Calu3 (cell line): ENCODE measurements around the gene ACOT11. TPM values are rescaled to one million over a fixed set of nuclear protein-coding genes. Genes with fewer than 3 reads are reported as not detected.
"Not testable (repeated sequence)": the region's sequence is repeated elsewhere in the genome, so short reads cannot be mapped to it uniquely, and the experiment has no call there.

Experiments used
- BruUV-seq: library from RNA; stranded (reverse); fragments of 400-500 nt; replicated peaks from 2 replicates; lab custom pipeline; 2021; lab: Mats Ljungman, UMichigan
- CTCF ChIA-PET: fragments of 300-600 bp; sonication (Branson Sonifier 250); formaldehyde crosslinking; loops from one replicate; lab custom pipeline; 2022; ENCODE audit warnings: antibody characterized with exemption; lab: Charles Lee
- DNase-seq: peaks from one replicate; pipeline ENCODE4 v3.0.0; 2022
- H3K27ac Mint-ChIP-seq: one replicate; pipeline ENCODE4 v1.8.0; 2022; ENCODE audit warnings: mixed read lengths; ENCODE audit not compliant: unreplicated experiment
- H3K27me3 Mint-ChIP-seq: one replicate; pipeline ENCODE4 v1.8.0; 2022; ENCODE audit warnings: mixed read lengths; ENCODE audit not compliant: unreplicated experiment
- H3K36me3 Mint-ChIP-seq: one replicate; pipeline ENCODE4 v1.8.0; 2022; ENCODE audit warnings: mild to moderate bottlenecking, moderate library complexity, mixed read lengths; ENCODE audit not compliant: insufficient read depth, unreplicated experiment
- H3K4me1 Mint-ChIP-seq: one replicate; pipeline ENCODE4 v1.8.0; 2022; ENCODE audit warnings: mild to moderate bottlenecking, low read depth, mixed read lengths; ENCODE audit not compliant: unreplicated experiment
- H3K4me3 Mint-ChIP-seq: one replicate; pipeline ENCODE4 v1.8.0; 2022; ENCODE audit warnings: mild to moderate bottlenecking, low read depth, moderate library complexity, mixed read lengths; ENCODE audit not compliant: unreplicated experiment
- H3K9me3 Mint-ChIP-seq: one replicate; pipeline ENCODE4 v1.8.0; 2022; ENCODE audit warnings: low read depth, mixed read lengths; ENCODE audit not compliant: unreplicated experiment
- intact Hi-C: fragments of 100-400 bp; cut with micrococcal nuclease; formaldehyde crosslinking; loops from one replicate; pipeline ENCODE4 v1.10.0; 2022; ENCODE audit not compliant: unreplicated experiment
- total RNA-seq: library from RNA; stranded (reverse); gene quantifications from 2 replicates; pipeline ENCODE4 v1.2.3, GENCODE V29; 2022
- TF ChIP-seq, protein P1 (sequence below): fragments of 200-600 bp; IDR thresholded peaks from one replicate; pipeline ENCODE4 v1.8.0; 2022; ENCODE audit warnings: antibody characterized with exemption; ENCODE audit not compliant: unreplicated experiment

The ACOT11 gene
- total RNA-seq, 1 experiment from 2014 or later, result 10.4 TPM

GRCh38 chr1:54623216-54624007 is 75.4 kb downstream of the ACOT11 start, which contains the start of gene FAM151A:
FAM151A (minus strand) TSS chr1:54623525; CDS start chr1:54623395, 130 bp downstream.
- CTCF ChIA-PET, result interaction anchor here (0.6 to 0.7 kb wide), 2 partner anchors 123 to 252 kb away, joined by 3 read pairs; no protein-coding TSS in a partner anchor
- intact Hi-C loops, result no loop called here
- TF ChIP-seq, protein P1, sequence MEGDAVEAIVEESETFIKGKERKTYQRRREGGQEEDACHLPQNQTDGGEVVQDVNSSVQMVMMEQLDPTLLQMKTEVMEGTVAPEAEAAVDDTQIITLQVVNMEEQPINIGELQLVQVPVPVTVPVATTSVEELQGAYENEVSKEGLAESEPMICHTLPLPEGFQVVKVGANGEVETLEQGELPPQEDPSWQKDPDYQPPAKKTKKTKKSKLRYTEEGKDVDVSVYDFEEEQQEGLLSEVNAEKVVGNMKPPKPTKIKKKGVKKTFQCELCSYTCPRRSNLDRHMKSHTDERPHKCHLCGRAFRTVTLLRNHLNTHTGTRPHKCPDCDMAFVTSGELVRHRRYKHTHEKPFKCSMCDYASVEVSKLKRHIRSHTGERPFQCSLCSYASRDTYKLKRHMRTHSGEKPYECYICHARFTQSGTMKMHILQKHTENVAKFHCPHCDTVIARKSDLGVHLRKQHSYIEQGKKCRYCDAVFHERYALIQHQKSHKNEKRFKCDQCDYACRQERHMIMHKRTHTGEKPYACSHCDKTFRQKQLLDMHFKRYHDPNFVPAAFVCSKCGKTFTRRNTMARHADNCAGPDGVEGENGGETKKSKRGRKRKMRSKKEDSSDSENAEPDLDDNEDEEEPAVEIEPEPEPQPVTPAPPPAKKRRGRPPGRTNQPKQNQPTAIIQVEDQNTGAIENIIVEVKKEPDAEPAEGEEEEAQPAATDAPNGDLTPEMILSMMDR, result no peak

GRCh38 chr1:54624466-54625464 is 76.7 kb downstream of the ACOT11 start:
- H3K4me1 Mint-ChIP-seq, result no peaks in the 10 kb centered on the region
- no peaks in the 10 kb centered on the region for H3K9me3 Mint-ChIP-seq
- peaks cover 37% of the 10 kb centered on the region for H3K27me3 Mint-ChIP-seq
- intact Hi-C loops, result no loop called here
- no peak for DNase-seq
- TF ChIP-seq, protein P1, result no peak
- H3K27ac Mint-ChIP-seq, result no peak overlapping the region
- H3K4me3 Mint-ChIP-seq, result no peak overlapping the region
- H3K36me3 Mint-ChIP-seq, result no peaks in the 10 kb centered on the region
- no TSS peak for BruUV-seq
- CTCF ChIA-PET, result no interaction called here

More at GRCh38 chr1:54623216-54624007, 75.4 kb downstream of the ACOT11 start, which contains the start of gene FAM151A:
- BruUV-seq, result no TSS peak
- Mint-ChIP-seq H3K27me3 (peaks cover 37% of the 10 kb centered on the region), H3K4me1 (no peaks in the 10 kb centered on the region), H3K36me3 (no peaks in the 10 kb centered on the region), H3K9me3 (no peaks in the 10 kb centered on the region), H3K4me3 (no peak within 1 kb of the TSS), H3K27ac (no peak within 1 kb of the TSS)
- no peak for DNase-seq

DNA sequence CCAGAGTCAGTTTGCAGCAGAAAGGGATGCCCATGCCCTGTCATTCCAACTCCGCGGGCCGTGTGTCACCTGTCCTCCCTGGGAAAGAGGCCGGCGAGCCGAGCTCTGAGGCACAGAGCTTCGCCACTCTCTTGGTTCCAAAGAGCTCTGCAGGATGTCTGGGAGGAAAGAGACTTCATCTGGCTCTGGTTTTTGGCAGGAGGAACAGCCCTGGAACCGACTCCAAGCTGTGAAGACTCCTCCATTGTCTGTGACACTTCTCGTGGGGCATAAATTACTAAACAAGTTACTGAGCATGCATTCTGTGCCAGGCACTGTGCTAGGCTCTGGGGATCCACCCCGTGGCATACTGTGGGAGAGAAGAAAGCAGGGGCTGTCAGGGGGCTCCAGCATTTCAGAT is 79.2 kb downstream of the ACOT11 start:
- Mint-ChIP-seq H3K27ac (no peak overlapping the region), H3K27me3 (peaks cover 39% of the 10 kb centered on the region), H3K9me3 (no peaks in the 10 kb centered on the region), H3K4me1 (no peaks in the 10 kb centered on the region), H3K4me3 (no peak overlapping the region), H3K36me3 (no peaks in the 10 kb centered on the region)
- intact Hi-C loops, result no loop called here
- TF ChIP-seq, protein P1, result no peak
- CTCF ChIA-PET, result no interaction called here
- BruUV-seq, result no TSS peak
- no peak for DNase-seq

- peaks cover 49% of the 10 kb centered on the region for H3K27me3 Mint-ChIP-seq
- H3K9me3 Mint-ChIP-seq, H3K27ac Mint-ChIP-seq, DNase-seq, CTCF ChIA-PET, intact Hi-C loops, H3K36me3 Mint-ChIP-seq, H3K4me3 Mint-ChIP-seq, BruUV-seq, H3K4me1 Mint-ChIP-seq: not testable (repeated sequence)
Observed at GRCh38 chr1:54635804-54636203, 87.8 kb downstream of the ACOT11 start.

DNA sequence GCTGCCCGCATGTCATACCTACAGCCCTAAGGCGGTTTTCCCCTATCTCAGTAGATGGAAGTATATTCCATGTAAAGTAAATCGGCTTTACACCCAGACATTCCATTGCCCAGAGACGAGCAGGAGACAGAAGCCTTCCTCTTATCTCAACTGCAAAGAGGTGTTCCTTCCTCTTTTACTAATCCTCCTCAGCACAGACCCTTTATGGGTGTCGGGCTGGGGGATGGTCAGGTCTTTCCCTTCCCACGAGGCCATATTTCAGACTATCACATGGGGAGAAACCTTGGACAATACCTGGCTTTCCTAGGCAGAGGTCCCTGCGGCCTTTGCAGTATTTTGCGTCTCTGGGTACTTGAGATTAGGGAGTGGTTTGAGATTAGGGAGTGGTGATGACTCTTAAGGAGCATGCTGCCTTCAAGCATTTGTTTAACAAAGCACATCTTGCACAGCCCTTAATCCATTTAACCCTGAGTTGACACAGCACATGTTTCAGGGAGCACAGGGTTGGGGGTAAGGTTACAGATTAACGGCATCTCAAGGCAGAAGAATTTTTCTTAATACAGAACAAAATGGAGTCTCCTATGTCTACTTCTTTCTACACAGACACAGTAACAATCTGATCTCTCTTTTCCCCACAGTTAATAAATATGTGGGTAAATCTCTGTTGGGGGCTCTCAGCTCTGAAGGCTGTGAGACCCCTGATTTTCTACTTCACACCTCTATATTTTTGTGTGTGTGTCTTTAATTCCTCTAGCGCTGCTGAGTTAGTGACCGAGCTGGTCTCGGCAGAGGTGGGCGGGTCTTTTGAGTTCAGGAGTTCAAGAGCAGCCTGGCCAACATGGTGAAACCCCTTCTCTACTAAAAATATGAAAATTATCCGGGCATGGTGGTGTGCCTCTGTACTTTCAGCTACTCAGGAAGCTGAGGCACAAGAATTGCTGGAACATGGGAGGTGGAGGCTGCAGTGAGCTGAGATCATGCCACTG is 88.7 kb downstream of the ACOT11 start:
- DNase-seq, H3K27ac Mint-ChIP-seq, CTCF ChIA-PET, H3K4me3 Mint-ChIP-seq, intact Hi-C loops, H3K9me3 Mint-ChIP-seq, H3K4me1 Mint-ChIP-seq, BruUV-seq, H3K36me3 Mint-ChIP-seq: not testable (repeated sequence)
- H3K27me3 Mint-ChIP-seq, result peaks cover 50% of the 10 kb centered on the region
